ENCODE measurements around the gene ADGRV1. TPM values are rescaled to one million over a fixed set of nuclear protein-coding genes. Genes with fewer than 3 reads are reported as not detected.

Gene ADGRV1
- total and polyA plus RNA-seq, 7 donors: 0.05 to 0.83 (median 0.11) TPM; not detected in 1

- no peak for TF ChIP-seq CTCF (IDR thresholded peaks at IDR 0.05)
- no peak for DNase-seq
- Histone ChIP-seq H3K27ac (no peak overlapping the region), H3K36me3 (ENCODE audit: insufficient read depth in 1 of 2, low read depth in 1 of 2) (no peaks in the 10 kb centered on the region), H3K4me3 (no peak overlapping the region), H3K9me3 (no peaks in the 10 kb centered on the region), H3K27me3 (ENCODE audit: insufficient read depth in 3 of 3, low read length in 2 of 3) (peaks cover 0 to 6% (median 0%) of the 10 kb centered on the region in 3 donors), H3K4me1 (no peaks in the 10 kb centered on the region)
- intact Hi-C loops (cut with DNase I): no loop called here
- 17 to 46% (median 22%) methylated on average over 1 of the region's 1 CpG for WGBS, 3 donors
- ATAC-seq: no peak
Observed at GRCh38 chr5:90885180-90885868, 326.7 kb downstream of the ADGRV1 start.

GRCh38 chr5:90886381-90886780 is 327.8 kb downstream of the ADGRV1 start:
- H3K9me3 ChIP-seq: no peaks in the 10 kb centered on the region
- TF ChIP-seq CTCF (IDR thresholded peaks at IDR 0.05): no peak
- no peaks in the 10 kb centered on the region for H3K36me3 ChIP-seq (ENCODE audit: insufficient read depth in 1 of 2, low read depth in 1 of 2)
- no peak overlapping the region for H3K4me3 ChIP-seq
- no peaks in the 10 kb centered on the region for H3K4me1 ChIP-seq
- ATAC-seq (no peak), DNase-seq (no peak)
- intact Hi-C loops (cut with DNase I): no loop called here
- WGBS, 3 donors: 93 to 95% (median 95%) methylated on average over 5 of the region's 5 CpGs
- H3K27ac ChIP-seq: no peak overlapping the region
- H3K27me3 ChIP-seq (ENCODE audit: insufficient read depth in 3 of 3, low read length in 2 of 3): peaks cover 0 to 6% (median 0%) of the 10 kb centered on the region in 3 donors

GRCh38 chr5:90888511-90889324 is 330.1 kb downstream of the ADGRV1 start:
- ATAC-seq (peak in 3 of 4 donors; percentile 51 to 72 (median 60)), DNase-seq (no peak)
- Histone ChIP-seq H3K4me3 (no peak overlapping the region), H3K9me3 (no peaks in the 10 kb centered on the region), H3K36me3 (ENCODE audit: insufficient read depth in 1 of 2, low read depth in 1 of 2) (no peaks in the 10 kb centered on the region), H3K4me1 (no peaks in the 10 kb centered on the region), H3K27ac (no peak overlapping the region), H3K27me3 (ENCODE audit: insufficient read depth in 3 of 3, low read length in 2 of 3) (peaks cover 0 to 6% (median 0%) of the 10 kb centered on the region in 3 donors)
- WGBS, 3 donors: 93 to 100% (median 93%) methylated on average over 1 of the region's 1 CpG
- no peak for TF ChIP-seq CTCF (IDR thresholded peaks at IDR 0.05)
- intact Hi-C loops (cut with DNase I): no loop called here

- H3K4me3 ChIP-seq: no peak overlapping the region
Observed at GRCh38 chr5:90889325-90889600, 330.7 kb downstream of the ADGRV1 start.

More at GRCh38 chr5:90889325-90889600, 330.7 kb downstream of the ADGRV1 start:
- DNase-seq (no peak), ATAC-seq (no peak)
- intact Hi-C loops (cut with DNase I): no loop called here
- Histone ChIP-seq H3K36me3 (ENCODE audit: insufficient read depth in 1 of 2, low read depth in 1 of 2) (no peaks in the 10 kb centered on the region), H3K9me3 (no peaks in the 10 kb centered on the region), H3K27ac (no peak overlapping the region), H3K27me3 (ENCODE audit: insufficient read depth in 3 of 3, low read length in 2 of 3) (peaks cover 0 to 6% (median 0%) of the 10 kb centered on the region in 3 donors), H3K4me1 (no peaks in the 10 kb centered on the region)
- TF ChIP-seq CTCF (IDR thresholded peaks at IDR 0.05): no peak
